C4-2B (cell line): ENCODE measurements around the gene SASH1.

Experiments
- ZFX ChIP-seq: fragments of 450-650 bp; IDR thresholded peaks from 2 replicates; pipeline ENCODE4 v1.6.1; 2017
- TF ChIP-seq, protein P1 (sequence below): fragments of 450-650 bp; conservative IDR thresholded peaks from 2 replicates; pipeline ENCODE4 v1.5.1; 2017; ENCODE audit warnings: mild to moderate bottlenecking

DNA sequence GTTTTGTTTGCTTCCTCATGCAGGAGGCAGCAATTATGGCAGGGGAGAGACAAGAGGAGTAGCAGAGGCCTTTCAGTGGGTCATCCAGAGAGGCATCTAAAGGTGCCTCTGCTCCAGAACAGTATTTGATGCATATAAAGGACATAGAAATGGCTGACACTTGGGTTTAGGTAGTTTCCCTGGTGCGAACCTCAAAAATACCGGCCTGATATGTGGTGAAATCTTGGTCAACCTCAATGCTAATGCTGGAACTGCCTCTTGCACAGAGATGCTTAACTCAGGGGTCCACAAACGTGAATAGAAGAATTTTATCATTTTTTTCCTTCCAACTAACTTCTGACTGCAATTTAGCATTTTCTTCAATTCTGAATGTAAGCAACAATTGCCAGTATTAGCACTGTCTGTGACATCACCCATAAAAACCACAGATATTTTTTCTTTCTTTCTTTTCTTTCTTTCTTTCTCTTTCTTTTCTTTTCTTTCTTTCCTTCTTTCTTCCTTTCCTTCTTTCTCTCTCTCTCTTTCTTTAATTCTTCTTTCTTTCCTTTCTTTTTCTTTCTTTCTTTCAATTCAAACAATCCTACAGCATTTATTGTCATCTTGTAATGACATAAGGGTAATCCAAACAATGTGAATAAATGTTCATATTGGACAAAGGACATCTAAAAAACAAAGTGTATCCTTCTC lies 224.2 kb downstream of the SASH1 start:
- TF ChIP-seq, protein P1, sequence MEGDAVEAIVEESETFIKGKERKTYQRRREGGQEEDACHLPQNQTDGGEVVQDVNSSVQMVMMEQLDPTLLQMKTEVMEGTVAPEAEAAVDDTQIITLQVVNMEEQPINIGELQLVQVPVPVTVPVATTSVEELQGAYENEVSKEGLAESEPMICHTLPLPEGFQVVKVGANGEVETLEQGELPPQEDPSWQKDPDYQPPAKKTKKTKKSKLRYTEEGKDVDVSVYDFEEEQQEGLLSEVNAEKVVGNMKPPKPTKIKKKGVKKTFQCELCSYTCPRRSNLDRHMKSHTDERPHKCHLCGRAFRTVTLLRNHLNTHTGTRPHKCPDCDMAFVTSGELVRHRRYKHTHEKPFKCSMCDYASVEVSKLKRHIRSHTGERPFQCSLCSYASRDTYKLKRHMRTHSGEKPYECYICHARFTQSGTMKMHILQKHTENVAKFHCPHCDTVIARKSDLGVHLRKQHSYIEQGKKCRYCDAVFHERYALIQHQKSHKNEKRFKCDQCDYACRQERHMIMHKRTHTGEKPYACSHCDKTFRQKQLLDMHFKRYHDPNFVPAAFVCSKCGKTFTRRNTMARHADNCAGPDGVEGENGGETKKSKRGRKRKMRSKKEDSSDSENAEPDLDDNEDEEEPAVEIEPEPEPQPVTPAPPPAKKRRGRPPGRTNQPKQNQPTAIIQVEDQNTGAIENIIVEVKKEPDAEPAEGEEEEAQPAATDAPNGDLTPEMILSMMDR: no peak
- TF ChIP-seq ZFX: no peak
